ENCODE measurements around the gene CCDC142.
"Not testable (repeated sequence)": the region's sequence is repeated elsewhere in the genome, so short reads cannot be mapped to it uniquely, and the experiment has no call there.

CCDC142 gene

GRCh38 chr2:74497777-74498499 lies 15.1 kb upstream of the CCDC142 start:
- no peak for DNase-seq

GRCh38 chr2:74496997-74497776 lies 14.4 kb upstream of the CCDC142 start:
- no peak for DNase-seq

DNA sequence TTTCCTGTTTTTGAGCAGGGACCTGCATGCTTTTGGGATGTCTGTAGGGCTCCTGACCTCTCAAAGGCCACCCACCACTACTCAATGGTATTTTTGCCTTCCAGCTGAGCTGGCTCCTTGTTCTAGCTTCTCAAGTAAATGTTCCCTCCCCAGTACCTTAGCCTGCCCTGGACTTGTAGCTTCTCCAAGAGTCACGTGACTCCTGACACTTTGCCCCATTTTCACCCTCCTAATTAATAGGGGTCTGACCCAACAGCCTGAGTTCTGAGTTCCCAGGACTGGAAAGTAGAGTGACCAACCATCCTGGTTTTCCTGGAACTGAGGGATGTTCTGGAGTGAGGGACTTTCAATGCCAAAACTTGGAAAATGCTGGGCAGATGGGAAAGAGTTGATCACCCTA lies 12.6 kb upstream of the CCDC142 start:
- no peak for DNase-seq

- no peak for DNase-seq
These were observed 10.7 kb upstream of the CCDC142 start for GRCh38 chr2:74493546-74493945.

GRCh38 chr2:74491648-74492544 lies 9.1 kb upstream of the CCDC142 start:
- no peak for DNase-seq

DNA sequence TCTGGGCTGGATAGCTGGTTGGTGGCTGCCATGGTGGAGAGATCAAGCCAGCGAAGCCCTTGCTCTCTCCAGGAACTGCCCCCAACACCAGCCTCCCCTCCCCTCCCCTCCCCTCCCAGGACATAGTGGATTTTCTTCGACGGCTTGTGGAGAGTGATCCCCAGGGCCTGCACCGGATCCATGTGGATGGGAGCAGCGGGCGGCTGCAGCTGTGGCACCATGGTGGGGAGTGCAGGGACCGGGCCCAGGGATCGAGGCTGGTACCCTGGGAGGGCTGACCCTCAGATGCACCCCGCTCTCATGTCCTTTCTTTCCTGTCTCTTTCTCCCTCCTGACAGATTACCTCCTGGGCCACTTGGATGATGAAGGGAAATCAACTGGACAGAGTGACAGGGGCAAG lies 7.1 kb upstream of the CCDC142 start:
- no peak for DNase-seq

DNA sequence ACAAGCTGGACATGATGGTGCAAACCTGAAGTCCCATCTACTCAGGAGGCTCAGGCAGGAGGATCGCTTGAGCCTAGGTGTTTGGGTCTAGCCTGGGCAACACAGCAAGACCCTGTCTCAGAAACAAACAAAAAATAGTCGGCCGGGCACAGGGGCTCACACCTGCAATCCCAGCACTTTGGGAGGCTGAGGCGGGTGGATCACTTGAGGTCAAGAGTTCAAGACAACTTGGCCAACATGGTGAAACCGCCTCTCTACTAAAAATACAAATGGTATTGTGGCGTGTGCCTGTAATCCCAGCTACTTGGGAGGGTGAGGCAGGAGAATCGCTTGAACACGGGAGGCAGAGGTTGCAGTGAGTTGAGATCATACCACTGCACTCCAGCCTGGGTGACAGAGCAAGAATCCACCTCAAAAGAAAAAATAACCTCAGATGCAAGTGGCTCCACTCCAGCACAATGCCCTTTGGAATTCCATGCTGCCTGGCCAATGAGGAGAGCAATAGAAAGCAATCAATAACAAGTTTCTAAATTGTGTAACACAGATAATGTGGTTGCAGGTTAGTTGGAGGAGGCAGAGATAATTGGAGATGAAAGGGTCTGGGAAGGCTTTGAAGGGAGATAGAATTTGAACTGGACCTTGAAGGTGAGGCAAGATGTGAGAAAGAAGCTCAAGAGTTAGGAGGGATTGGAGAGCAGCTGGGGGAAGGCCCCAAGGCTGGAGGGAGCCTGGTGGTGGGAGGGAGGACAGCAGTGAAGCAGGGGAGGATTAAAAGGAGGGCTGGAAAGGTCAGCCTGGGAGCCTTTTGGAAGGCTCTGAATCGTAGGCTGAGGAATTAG lies 6.1 kb upstream of the CCDC142 start:
- DNase-seq = no peak

DNA sequence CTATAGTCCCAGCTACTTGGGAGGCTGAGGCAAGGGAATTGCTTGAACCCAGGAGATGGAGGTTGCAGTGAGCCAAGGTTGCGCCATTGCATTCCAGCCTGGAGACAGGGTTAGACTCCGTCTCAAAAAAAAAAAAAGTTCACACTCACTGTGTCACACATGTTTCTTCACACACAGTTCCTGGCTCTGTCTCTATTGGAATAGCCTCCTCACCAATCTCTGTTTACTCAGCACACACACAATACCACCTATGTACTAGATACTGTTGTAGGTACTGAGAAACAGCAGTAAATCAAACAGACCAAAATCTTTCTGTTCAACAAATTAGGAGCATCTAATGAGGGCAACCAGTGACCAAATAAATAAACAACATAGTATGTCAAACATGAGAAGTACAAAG lies 3.3 kb upstream of the CCDC142 start:
- DNase-seq = no peak

GRCh38 chr2:74483675-74484164 lies 922 bp upstream of the CCDC142 start:
- not testable (repeated sequence) for DNase-seq

GRCh38 chr2:74481961-74482800 lies 617 bp downstream of the CCDC142 start:
- DNase-seq = peak; percentile 58

- DNase-seq = no peak
These were observed 1.4 kb downstream of the CCDC142 start for GRCh38 chr2:74481431-74481830.

- no peak for DNase-seq
These were observed 7.9 kb downstream of the CCDC142 start for GRCh38 chr2:74474899-74475298.

- DNase-seq = no peak
These were observed 8.3 kb downstream of the CCDC142 start for GRCh38 chr2:74474481-74474880.

DNA sequence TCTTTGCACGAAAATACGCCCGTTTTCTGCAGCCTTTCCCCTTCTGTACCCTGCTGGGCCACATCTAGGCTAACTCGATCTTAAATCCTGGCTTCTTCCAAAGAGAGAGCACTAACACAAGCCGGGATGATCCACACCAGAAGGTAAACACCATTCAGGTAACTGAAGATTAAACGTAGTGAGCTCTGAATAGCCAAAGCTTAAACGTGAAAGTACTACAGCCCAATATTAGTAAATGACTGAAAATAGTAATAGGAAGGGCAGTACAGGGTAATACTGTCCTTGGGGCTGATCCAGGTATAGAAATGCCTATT lies 9.9 kb downstream of the CCDC142 start:
- DNase-seq = no peak

DNA sequence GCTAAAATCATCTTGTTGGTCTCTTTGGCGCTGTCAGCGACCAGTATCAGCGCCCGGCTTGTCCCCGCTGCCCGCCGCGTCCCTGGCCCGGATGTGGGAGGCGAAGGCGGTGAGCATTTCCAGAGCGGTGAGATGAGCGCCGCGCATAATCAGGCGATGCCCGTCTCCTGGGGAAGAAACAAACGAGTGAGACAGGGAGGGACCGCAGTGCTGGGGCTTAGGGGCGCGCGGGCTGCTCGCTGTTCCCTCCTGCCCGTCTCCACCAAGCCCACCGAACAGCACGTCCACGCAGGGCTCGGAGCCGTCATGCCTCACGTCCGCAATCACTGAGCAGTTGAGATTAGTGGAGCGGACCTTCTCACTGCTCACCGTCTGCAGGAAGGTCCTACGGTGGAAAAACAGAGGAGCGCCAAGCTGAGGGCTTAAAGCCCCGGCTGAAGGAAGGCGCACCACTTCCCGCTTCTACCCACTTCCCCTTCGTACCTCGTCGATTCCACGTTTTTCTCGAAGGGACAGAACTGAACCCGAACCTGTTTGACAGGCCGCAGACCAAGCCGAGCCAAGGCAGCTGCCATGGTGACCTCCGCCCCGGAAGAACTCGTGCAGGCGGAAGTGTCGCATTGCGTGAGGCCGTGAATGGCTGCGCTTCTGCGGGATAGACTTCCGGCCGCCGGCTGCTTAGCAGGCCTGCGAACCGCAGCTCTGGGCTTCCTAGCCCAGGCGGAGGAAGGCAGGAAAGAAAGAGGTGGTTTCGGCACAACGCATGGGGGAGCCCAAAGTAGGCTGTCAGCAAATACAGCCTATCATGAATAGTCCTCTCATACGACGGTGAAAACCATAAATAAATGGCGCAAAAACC lies 10.5 kb downstream of the CCDC142 start, which contains the start of gene MRPL53:
MRPL53 (minus strand) TSS at position 595 of the 859 bp plus-strand sequence; CDS start at position 575, 20 bp downstream.
- peak; percentile 94 for DNase-seq

DNA sequence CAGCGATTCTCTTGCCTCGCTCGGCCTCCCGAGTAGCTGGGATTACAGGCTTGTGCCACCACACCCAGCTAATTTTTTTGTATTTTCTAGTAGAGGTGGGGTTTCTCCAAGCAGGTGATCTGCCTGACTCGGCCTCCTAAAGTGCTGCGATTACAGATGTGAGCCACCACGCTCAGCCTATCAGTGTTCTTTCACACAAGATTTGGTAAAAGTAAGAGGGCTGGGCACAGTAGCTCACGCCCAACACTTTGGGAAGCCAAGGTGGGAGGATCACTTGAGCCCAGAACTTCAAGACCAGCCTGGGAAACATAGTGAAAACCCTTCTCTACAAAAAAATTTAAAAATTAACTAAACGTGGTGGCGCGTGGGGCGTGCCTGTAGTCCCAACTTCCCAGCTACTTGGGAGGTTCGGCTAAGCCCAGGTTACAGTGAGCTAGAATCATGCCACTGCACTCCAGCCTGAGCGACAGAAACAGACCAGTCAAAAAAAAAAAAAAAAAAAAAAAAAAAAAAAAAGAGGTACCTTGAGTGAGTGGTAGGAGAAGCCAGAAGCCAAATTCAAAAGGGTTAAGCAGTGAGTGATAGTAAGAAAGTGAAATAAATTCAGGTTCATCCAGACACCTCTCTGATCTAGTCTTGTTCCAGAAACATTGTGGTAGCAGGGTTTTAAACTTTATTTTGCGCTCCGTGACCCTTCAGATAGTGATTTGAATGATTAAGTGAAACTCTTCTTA lies 11.3 kb downstream of the CCDC142 start:
- no peak for DNase-seq

- not testable (repeated sequence) for DNase-seq
These were observed 12.1 kb downstream of the CCDC142 start for GRCh38 chr2:74470742-74471141.

- no peak for DNase-seq
These were observed 18.4 kb downstream of the CCDC142 start for GRCh38 chr2:74464406-74464805.

- DNase-seq = no peak
These were observed 20.1 kb downstream of the CCDC142 start for GRCh38 chr2:74462786-74463105.
